ENCODE measurements around the gene TCERG1L.

Gene TCERG1L

DNA sequence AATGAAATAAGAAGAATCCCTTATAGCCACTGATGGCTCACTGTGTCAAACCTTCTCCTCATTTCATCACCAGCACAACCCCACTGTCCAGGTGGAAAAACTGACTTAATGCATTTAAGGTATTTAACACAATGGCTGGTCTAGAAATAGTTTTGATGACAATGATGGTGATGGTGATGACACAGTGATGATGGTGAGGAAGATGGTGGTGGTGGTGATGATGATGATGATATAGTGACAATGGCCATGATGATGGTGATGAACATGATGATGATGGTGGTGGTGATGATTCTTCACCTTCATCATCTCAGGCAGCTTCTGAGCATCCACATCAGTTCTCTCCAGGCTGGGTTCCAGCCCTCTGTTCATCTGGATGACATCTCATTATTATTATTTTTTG is 186.6 kb downstream of the TCERG1L start:
- no peak for DNase-seq (ENCODE audit: low read depth)

GRCh38 chr10:131123496-131123895 is 188.0 kb downstream of the TCERG1L start:
- no peak for DNase-seq (ENCODE audit: low read depth)

DNA sequence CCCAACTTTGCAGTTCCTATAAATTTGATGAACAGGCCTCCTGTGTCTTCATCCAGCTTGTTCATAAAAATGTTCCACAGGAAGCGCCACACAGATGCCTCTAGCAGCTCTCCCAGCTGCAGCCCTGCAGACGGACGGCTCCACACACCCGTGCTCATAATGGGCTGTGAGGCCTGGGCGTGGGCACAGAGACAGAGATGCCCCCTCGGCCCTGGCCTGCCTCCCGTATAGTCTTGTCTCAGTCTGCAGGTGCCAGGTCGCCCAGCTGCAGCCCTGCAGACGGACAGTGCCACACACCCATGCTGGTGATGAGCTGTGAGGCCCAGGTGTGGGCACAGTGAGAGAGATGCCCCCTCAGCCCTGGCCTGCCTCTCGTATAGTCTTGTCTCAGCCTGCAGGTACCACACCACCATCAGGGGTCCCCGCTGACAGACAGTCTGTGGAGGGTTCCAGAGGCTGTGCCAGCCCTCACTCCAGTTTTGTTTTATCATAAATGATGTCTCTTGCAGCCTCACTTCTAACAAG is 189.9 kb downstream of the TCERG1L start:
- DNase-seq (ENCODE audit: low read depth): no peak

GRCh38 chr10:131119626-131120355 is 191.7 kb downstream of the TCERG1L start:
- no peak for DNase-seq (ENCODE audit: low read depth)

DNA sequence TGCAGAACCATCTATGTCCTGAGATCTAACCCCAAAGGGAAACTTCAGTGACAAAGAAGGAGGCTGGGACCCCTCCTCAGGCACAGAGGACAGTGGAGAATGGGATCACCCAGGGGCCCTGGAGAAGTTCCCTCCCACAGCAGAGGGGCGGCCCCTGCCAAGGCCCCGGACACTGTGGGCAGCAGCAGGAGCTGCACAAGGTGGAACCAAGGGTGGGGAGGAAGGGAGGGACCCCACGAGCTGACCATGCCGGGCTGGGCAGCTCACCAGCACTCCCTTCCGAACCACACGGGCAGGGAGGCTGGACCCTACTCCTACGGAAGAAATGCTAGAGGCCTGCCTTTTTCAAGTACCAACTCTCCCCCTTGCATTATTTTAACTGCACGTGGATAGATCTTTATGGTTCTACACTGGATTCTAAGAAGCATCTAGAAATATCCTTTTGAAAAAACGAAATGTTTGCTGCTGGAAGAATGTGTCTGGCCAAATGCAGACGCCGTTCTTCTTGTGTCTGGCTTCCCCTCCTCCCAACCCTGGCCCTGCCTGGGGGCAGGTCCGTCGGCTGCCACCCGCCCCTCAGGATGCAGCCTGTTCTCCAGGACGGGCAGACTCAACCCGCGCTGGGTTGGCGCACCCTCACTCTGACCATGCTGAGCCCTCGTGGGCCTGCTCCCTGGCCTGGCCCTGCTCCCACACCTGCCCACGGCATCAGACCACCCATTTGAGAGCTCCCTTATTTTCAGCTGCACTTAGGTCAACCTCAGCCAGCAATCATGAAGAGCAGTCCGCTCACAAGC is 193.9 kb downstream of the TCERG1L start:
- DNase-seq (ENCODE audit: low read depth): no peak

GRCh38 chr10:131116991-131117375 is 194.5 kb downstream of the TCERG1L start:
- no peak for DNase-seq (ENCODE audit: low read depth)

- no peak for DNase-seq (ENCODE audit: low read depth)
Observed at GRCh38 chr10:131116216-131116990, 195.1 kb downstream of the TCERG1L start.

DNA sequence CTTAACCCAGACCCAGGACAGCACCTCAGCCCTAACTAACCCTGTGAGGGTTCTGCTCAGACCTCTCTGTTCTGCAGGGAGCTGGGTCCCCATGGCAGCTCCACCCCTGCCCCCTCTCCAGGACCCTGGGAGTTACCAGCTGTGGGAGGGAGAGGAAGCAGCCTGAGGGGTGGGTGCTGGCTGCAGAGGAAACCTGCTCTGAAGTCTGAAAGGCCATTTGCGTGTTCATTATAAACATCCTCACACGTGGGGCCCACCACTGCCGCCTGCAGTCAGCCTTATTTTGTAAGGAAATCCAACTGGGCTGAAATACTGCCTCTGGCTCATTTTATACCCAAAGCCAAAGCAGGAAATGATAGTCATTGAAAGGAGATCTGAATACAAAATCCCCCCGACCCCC is 195.7 kb downstream of the TCERG1L start:
- DNase-seq (ENCODE audit: low read depth): no peak

DNA sequence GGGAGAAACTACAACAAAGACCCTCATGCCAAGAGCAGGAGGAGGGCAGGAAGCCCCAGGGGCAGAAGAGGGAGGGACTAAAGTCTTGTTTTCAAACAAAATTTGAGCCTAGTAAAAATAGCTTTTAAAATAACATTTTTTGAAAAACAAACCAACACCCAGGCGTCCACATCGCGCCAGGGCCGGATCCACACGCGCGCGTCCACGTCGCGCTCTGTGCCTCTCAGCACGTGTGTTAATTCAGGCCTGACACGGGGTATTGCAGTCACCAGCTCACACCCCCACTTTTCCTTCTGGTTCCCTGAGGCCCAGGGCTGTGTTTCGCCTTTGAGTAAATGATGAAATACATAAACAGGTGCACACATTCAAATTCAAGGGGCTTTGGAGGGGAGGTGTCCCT is 196.2 kb downstream of the TCERG1L start:
- DNase-seq (ENCODE audit: low read depth): no peak

DNA sequence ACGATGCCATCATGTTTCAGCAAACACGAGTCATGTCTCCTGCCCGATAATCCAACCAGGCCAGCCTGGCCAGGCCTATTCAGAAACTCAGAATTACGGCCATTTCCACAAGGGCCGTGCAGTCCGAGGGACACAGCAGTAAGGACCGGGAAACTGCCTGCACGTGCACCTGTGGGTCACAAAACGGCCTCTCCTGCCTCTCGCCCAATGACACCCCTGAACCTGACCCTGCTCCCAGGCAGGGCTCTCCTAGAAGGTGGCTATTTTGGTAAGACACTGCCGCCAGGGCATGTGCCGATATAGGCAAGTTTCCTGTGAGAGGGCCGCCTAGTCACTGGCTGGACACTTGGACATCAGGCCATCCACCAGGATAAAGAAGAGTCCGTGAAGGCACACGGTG is 196.7 kb downstream of the TCERG1L start:
- no peak for DNase-seq (ENCODE audit: low read depth)

- no peak for DNase-seq (ENCODE audit: low read depth)
Observed at GRCh38 chr10:131113709-131114291, 197.7 kb downstream of the TCERG1L start.

GRCh38 chr10:131113165-131113564 is 198.4 kb downstream of the TCERG1L start:
- DNase-seq (ENCODE audit: low read depth): no peak

DNA sequence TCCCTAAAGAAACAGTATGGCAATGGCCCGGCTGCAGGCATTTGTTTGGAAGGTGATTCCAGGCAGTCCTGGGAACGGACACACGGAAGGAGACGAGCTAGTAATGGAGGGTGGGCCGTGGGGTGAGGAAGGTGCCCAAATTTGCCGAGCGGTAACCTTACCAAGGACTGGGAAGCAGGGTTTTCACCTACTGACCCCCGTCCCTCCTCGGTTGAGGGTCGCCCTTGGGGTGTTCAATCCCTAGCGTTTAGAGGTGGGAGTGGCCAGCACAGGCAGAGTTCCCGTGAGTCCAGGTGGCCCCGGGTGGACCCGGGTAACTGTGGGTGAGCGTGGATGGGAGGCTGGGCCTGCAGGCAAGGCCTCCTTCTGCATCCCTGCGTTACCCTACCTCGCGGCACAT is 198.8 kb downstream of the TCERG1L start:
- no peak for DNase-seq (ENCODE audit: low read depth)

DNA sequence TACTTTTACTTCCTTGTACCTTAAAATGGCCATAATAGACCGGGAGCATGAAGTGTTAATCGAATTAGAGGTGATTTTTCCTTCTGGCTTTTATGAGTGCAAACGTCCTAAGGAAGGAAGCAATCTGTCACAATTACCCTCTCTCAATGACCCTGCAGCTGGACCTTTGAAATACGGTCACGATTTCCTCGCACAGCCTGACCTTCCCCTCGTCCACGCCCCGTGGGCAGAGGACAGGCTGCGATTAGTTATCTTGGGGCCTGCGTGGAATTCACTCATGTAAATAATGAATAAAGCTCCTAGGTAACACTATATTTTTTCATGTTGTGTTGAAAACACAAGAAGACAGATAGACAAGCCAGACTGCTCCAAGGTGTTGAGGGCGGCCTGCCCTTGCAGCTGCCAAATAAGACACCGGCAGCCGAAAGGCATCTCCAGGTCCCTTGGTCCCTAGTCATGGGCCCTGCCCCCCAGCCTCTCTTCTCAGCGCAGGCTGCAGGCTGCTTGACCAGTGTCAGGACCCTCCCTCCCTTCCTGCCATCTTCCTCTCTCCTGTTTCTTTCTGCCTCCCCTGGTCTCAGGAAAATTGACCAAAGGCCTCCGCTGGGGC is 199.9 kb downstream of the TCERG1L start:
- no peak for DNase-seq (ENCODE audit: low read depth)

- no peak for DNase-seq (ENCODE audit: low read depth)
Observed at GRCh38 chr10:131111007-131111406, 200.5 kb downstream of the TCERG1L start.

GRCh38 chr10:131110241-131110783 is 201.2 kb downstream of the TCERG1L start:
- DNase-seq (ENCODE audit: low read depth): no peak

DNA sequence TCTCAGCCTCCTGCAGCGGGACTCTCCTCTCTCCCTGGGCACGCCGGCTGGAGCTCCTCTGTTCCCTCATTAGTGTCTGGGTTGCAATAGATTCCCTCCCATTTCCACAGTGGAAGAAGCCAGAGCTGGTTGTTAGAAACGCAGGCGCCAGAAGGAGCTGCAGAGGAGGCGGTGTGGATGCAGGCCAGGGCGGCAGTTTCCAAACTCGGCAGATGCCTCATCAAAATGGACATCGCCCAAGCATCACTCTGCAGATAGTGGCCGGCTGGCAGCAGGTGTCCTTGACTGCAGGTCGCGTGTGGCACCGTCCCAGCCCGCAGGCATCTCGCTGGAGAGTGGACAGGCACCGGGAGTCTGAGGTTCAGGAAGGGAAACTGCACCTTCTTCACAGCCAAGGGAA is 201.8 kb downstream of the TCERG1L start:
- no peak for DNase-seq (ENCODE audit: low read depth)

GRCh38 chr10:131109291-131109690 is 202.2 kb downstream of the TCERG1L start:
- no peak for DNase-seq (ENCODE audit: low read depth)

DNA sequence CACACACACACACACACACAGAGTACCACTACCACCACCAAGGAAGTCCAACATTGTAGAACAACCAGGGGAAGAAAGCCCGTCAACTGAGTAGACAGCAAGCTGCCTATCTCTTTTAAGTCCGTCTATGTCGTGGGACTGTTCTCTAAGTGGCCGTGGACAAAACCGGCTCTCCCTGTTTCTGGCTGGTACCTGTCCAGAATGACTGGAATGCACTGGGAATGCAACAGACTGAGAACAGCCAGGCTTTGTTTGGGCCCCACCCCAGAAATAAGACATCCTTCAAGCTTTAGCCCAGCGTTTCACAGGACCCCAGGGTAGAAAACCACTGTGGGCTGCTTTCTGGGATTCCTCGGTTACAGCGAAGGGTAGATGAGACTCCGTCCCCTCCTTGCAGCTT is 203.6 kb downstream of the TCERG1L start:
- DNase-seq (ENCODE audit: low read depth): no peak

DNA sequence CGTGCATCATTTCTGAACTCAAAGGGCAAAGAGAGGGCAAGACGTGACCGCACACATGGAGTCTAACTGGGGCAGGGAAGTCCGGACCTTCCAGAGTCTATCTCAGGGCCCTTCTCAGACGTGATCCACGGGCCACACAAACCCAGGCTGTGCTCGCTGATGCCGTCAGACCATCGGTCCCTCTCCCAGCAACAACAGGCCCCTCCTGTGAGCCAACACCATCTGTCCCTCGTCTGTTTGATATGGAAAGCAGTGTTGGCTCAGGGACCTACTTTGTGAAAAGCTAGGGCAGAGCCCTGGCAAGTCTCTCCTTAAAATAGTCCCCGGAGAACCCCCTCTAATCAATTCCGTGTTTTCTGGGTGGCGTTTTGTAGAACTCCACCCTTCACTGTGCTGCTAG is 208.8 kb downstream of the TCERG1L start:
- DNase-seq (ENCODE audit: low read depth): no peak

DNA sequence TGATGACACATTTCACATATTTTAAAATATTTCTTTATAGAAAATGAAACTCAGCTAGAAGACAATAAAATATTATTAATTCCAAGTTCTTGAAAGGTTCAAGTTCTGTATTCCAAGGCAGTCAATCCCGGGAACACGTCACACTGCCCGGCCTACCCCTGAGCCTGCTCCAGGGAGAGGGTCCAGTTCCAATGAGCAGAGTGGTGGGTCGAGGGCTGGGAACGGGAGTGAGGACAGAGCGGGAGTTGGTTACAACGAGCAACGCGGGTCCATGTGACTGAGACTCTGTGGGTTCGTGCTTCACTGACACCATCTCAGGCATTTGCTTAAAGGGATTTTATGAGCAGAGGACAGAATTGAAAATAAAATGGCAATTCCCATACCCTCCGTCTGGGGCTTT is 209.4 kb downstream of the TCERG1L start:
- no peak for DNase-seq (ENCODE audit: low read depth)

Data from CMK (cell line).